OCI-LY7 (cell line): ENCODE results near the gene SPAG6. TPM values are rescaled to one million over a fixed set of nuclear protein-coding genes. Genes with fewer than 3 reads are reported as not detected.

Source experiments
- BruUV-seq: library from RNA; stranded (reverse); fragments of 400-500 nt; replicated peaks from 2 replicates; lab custom pipeline; 2021; lab: Mats Ljungman, UMichigan
- CTCF ChIA-PET: fragments of 300-600 bp; sonication (Branson Sonifier 250); formaldehyde crosslinking; loops from one replicate; lab custom pipeline; 2022; ENCODE audit warnings: antibody characterized with exemption; ENCODE audit not compliant: unreplicated experiment; lab: Charles Lee
- POLR2A ChIA-PET: fragments of 300-600 bp; sonication (Branson Sonifier 250); formaldehyde crosslinking; loops from one replicate; lab custom pipeline; 2022; ENCODE audit warnings: antibody characterized with exemption; lab: Charles Lee
- DNase-seq: peaks from one replicate; pipeline ENCODE4 v3.0.0-alpha.2; 2015; ENCODE audit warnings: low spot score
- H2AFZ ChIP-seq: fragments of 200-600 bp; sonication (generic), shearing (Covaris generic); 2 replicates; pipeline ENCODE4 v1.6.1; 2014; ENCODE audit warnings: mild to moderate bottlenecking, antibody characterized with exemption, low read length, moderate library complexity
- H3K27ac ChIP-seq: fragments of 200-600 bp; sonication (generic); 2 replicates; pipeline ENCODE4 v1.5.1; 2014; ENCODE audit warnings: mixed run types, low read depth, mild to moderate bottlenecking, moderate library complexity, low read length, inconsistent platforms; ENCODE audit not compliant: poor library complexity, severe bottlenecking
- H3K36me3 ChIP-seq: fragments of 200-600 bp; sonication (generic); 2 replicates; pipeline ENCODE4 v1.6.1; 2014; ENCODE audit warnings: mild to moderate bottlenecking, antibody characterized with exemption, low read length, moderate library complexity, mixed read lengths; ENCODE audit not compliant: insufficient read depth
- H3K4me1 ChIP-seq: fragments of 200-600 bp; sonication (generic); 2 replicates; pipeline ENCODE4 v1.5.1; 2014; ENCODE audit warnings: mild to moderate bottlenecking, low read length; ENCODE audit not compliant: insufficient read depth, poor library complexity, severe bottlenecking
- H3K4me2 ChIP-seq: fragments of 200-600 bp; sonication (generic); 2 replicates; pipeline ENCODE4 v1.6.1; 2014; ENCODE audit warnings: mild to moderate bottlenecking, low read length
- H3K4me3 ChIP-seq: fragments of 200-600 bp; sonication (generic); 2 replicates; pipeline ENCODE4 v1.5.1; 2014; ENCODE audit warnings: mild to moderate bottlenecking, low read depth, low read length; ENCODE audit not compliant: poor library complexity, severe bottlenecking
- H3K79me2 ChIP-seq: fragments of 200-600 bp; sonication (generic); 2 replicates; pipeline ENCODE4 v1.6.1; 2016; ENCODE audit warnings: low read depth, mild to moderate bottlenecking, low read length, moderate library complexity, mixed read lengths; ENCODE audit not compliant: insufficient read depth
- H3K9me2 ChIP-seq: fragments of 200-600 bp; sonication (generic); 2 replicates; pipeline ENCODE4 v1.6.1; 2016; ENCODE audit warnings: mild to moderate bottlenecking, low read length, mixed read lengths; ENCODE audit not compliant: insufficient read depth
- H3K9me3 ChIP-seq: fragments of 200-600 bp; sonication (generic); 2 replicates; pipeline ENCODE4 v1.6.1; 2014; ENCODE audit warnings: mild to moderate bottlenecking, mixed run types, low read length, mixed read lengths
- H4K20me1 ChIP-seq: fragments of 200-600 bp; sonication (generic); 2 replicates; pipeline ENCODE4 v1.6.1; 2014; ENCODE audit warnings: mild to moderate bottlenecking, antibody characterized with exemption, low read length, moderate library complexity, mixed read lengths; ENCODE audit not compliant: insufficient read depth
- EZH2phosphoT487 ChIP-seq: fragments of 200-600 bp; sonication (generic); IDR thresholded peaks from 2 replicates; pipeline ENCODE4 v1.6.1; 2018; ENCODE audit warnings: low read depth, borderline replicate concordance, mild to moderate bottlenecking, mixed run types, antibody characterized with exemption, low read length, moderate library complexity, mixed read lengths
- intact Hi-C: fragments of 100-400 bp; cut with micrococcal nuclease; formaldehyde crosslinking; loops from one replicate; pipeline ENCODE4 v1.10.0; 2022; ENCODE audit not compliant: unreplicated experiment
- total RNA-seq, 2 experiments: library from RNA; depleted of rRNA in 1 of 2; stranded (reverse); fragments of >200 nt in 1 of 2; shearing (Covaris generic) in 1 of 2; gene quantifications; 2 replicates each; pipeline ENCODE4 v1.2.3, GENCODE V29; 2014 to 2022
- TF ChIP-seq, protein P1 (sequence below): fragments of 200-600 bp; sonication (generic); conservative IDR thresholded peaks from 2 replicates; pipeline ENCODE4 v1.5.1; 2014; ENCODE audit warnings: mild to moderate bottlenecking, antibody characterized with exemption, low read length, moderate library complexity, mixed read lengths

The SPAG6 gene
- total RNA-seq, 2 experiments from 2014 or later = not detected

DNA sequence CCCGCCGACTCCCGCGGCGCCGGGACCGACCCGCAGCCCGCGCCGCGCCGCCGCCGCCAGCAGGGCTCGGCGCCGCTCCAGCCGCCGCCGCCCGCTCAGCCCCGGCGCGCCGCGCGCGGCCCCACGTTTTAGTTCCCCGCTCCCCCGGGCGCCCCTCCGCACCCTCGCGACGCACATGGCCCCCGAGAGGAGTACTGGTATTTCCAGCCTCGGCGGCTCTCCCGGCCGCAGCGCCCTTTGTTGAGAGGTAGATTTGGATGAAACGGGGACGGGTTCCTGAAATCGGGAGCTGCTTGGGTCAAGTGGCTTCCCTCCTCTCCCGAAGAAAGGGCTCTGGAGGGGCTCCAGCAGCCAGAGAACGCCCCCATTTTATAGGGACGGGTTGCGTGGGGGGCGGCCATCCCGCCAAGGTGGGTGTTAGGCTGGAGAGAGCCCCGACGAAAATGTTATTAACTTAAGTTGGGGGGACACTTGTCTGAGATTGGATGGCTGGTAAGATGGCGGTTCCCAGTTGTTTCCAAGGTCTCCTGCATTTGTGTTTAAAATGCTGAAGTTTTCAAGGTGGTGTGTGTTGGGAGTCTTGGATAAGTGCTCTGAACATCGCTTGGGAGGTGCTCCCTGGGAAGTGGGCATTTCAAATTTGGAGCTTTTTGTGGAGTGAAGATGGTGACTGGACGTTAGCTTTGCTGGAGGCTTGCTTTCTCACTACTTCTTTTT, 23.2 kb upstream of the SPAG6 start:
- no TSS peak for BruUV-seq
- H4K20me1 ChIP-seq = peaks cover 54% of the 10 kb centered on the region
- H2AFZ ChIP-seq = no peak overlapping the region
- CTCF ChIA-PET = interaction anchor here (1.1 kb wide), 1 partner anchor 18 kb away, joined by 4 read pairs; no protein-coding TSS in a partner anchor
- POLR2A ChIA-PET = interaction anchor here (0.6 to 1.0 kb wide), 3 partner anchors 18 to 91 kb away, joined by 3 to 4 read pairs (median 3); no protein-coding TSS in a partner anchor
- H3K4me3 ChIP-seq = peak overlapping the region; percentile 69
- intact Hi-C loops = loop anchor here (2.0 to 5.0 kb wide), 2 partner anchors 57 to 790 kb away; partner anchors contain the start of gene MLLT10
- H3K36me3 ChIP-seq = no peaks in the 10 kb centered on the region
- H3K4me1 ChIP-seq = peaks cover 28% of the 10 kb centered on the region
- no peaks in the 10 kb centered on the region for H3K9me3 ChIP-seq
- 0 out of 2 replicates have a peak, but pooled peaks cover 11% of the 10 kb centered on the region for H3K79me2 ChIP-seq
- H3K27ac ChIP-seq = no peak overlapping the region
- H3K4me2 ChIP-seq = peak overlapping the region; percentile 85
- DNase-seq = peak; percentile 20
- TF ChIP-seq, protein P1, sequence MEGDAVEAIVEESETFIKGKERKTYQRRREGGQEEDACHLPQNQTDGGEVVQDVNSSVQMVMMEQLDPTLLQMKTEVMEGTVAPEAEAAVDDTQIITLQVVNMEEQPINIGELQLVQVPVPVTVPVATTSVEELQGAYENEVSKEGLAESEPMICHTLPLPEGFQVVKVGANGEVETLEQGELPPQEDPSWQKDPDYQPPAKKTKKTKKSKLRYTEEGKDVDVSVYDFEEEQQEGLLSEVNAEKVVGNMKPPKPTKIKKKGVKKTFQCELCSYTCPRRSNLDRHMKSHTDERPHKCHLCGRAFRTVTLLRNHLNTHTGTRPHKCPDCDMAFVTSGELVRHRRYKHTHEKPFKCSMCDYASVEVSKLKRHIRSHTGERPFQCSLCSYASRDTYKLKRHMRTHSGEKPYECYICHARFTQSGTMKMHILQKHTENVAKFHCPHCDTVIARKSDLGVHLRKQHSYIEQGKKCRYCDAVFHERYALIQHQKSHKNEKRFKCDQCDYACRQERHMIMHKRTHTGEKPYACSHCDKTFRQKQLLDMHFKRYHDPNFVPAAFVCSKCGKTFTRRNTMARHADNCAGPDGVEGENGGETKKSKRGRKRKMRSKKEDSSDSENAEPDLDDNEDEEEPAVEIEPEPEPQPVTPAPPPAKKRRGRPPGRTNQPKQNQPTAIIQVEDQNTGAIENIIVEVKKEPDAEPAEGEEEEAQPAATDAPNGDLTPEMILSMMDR = no peak
- TF ChIP-seq EZH2phosphoT487 = peak; percentile 100
- no peaks in the 10 kb centered on the region for H3K9me2 ChIP-seq

DNA sequence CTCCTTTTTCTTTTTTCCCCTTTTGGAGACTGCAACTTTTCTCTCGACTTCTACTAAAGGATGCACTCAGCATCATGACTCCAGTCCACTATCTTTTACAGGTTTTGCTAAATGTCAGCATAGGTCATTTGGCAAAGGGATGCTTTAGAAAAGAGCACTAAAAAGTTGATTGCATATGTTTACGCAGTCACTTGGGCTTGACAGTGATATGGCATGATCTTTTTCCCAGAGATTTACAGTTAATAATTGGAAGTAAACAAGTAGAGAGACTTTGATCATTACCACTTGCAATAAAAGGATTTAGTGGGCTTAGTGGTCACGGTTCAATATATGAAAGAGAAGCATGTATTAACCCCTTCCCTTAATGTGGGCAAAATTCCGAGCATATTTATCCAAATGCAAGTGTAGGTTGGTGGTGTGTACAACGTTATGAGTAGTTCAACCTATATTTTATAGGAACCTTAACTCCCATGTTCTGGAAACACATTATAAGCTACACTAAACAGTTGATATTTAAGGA, 22.6 kb upstream of the SPAG6 start:
- no peak overlapping the region for H2AFZ ChIP-seq
- no peaks in the 10 kb centered on the region for H3K9me2 ChIP-seq
- DNase-seq = no peak
- H3K9me3 ChIP-seq = no peaks in the 10 kb centered on the region
- no peaks in the 10 kb centered on the region for H3K36me3 ChIP-seq
- H3K4me2 ChIP-seq = peak overlapping the region; percentile 85
- ChIA-PET POLR2A (interaction anchor here (0.6 to 1.0 kb wide), 4 partner anchors 17 to 1390 kb away, joined by 3 to 4 read pairs (median 3); no protein-coding TSS in a partner anchor), CTCF (interaction anchor here (1.1 kb wide), 1 partner anchor 17 kb away, joined by 4 read pairs; no protein-coding TSS in a partner anchor)
- intact Hi-C loops = loop anchor here (5.0 kb wide), 1 partner anchor 790 kb away; the partner anchor contains the start of gene MLLT10
- H3K4me3 ChIP-seq = no peak overlapping the region
- peaks cover 22% of the 10 kb centered on the region for H3K4me1 ChIP-seq
- no peak overlapping the region for H3K27ac ChIP-seq
- no peak; the same call in 1 of the 2 replicates for TF ChIP-seq EZH2phosphoT487
- TF ChIP-seq, protein P1 = no peak
- BruUV-seq = no TSS peak
- 0 out of 2 replicates have a peak, but pooled peaks cover 5% of the 10 kb centered on the region for H3K79me2 ChIP-seq
- H4K20me1 ChIP-seq = peaks cover 51% of the 10 kb centered on the region
